HepG2 (cell line): ENCODE data around the gene ZNF101. TPM values are rescaled to one million over a fixed set of nuclear protein-coding genes. Genes with fewer than 3 reads are reported as not detected.

Experiments used
- ATAC-seq: fragments of 200-7000 bp; cut with Tn5 transposase; 3 replicates; pipeline ENCODE4 v1.9.1; 2020; ENCODE audit warnings: mild to moderate bottlenecking, moderate library complexity
- BruUV-seq: library from RNA; stranded (reverse); fragments of 400-500 nt; replicated peaks from 2 replicates; lab custom pipeline; 2021; lab: Mats Ljungman, UMichigan
- CTCF ChIA-PET: fragments of 300-600 bp; formaldehyde crosslinking; extraction: SDS; loops from one replicate; lab custom pipeline; 2021; ENCODE audit warnings: low total read pairs, inconsistent platforms, low intra/inter-chr PET ratio; lab: Yijun Ruan, JAX
- POLR2A ChIA-PET: fragments of 350-600 bp; sonication (Branson Sonifier 250); formaldehyde crosslinking; loops from one replicate; lab custom pipeline; 2020; ENCODE audit warnings: antibody characterized with exemption, inconsistent platforms; lab: Yijun Ruan, JAX
- DNase-seq: peaks from one replicate; pipeline ENCODE4 v3.0.0-alpha.2; 2015; ENCODE audit warnings: low spot score
- FAIRE-seq: peaks from 3 replicates; lab custom pipeline; 2011; peaks lifted over from hg19 to GRCh38; lab: Jason Lieb, UNC
- H2AFZ ChIP-seq: one replicate; pipeline ENCODE4 v1.6.1; 2011; ENCODE audit warnings: low read length, inconsistent platforms
- H3K27ac ChIP-seq: fragments of 300-600 bp; 3 replicates; pipeline ENCODE4 v1.8.0; 2011; ENCODE audit warnings: mixed run types, mild to moderate bottlenecking, mixed read lengths, low read length, inconsistent platforms; ENCODE audit not compliant: insufficient read depth; ENCODE audit errors: extremely low read length
- H3K27me3 ChIP-seq, 2 experiments: fragments of 200-600 bp in 1 of 2; 2 replicates in 1 of 2; 3 replicates in 1 of 2; pipeline versions ENCODE4 v1.6.0 to v1.8.0; 2011; ENCODE audit warnings: low read length in 2 of 2, mild to moderate bottlenecking in 2 of 2, moderate library complexity in 2 of 2, inconsistent platforms in 1 of 2; ENCODE audit not compliant: insufficient read depth in 2 of 2, control insufficient read depth in 1 of 2
- H3K36me3 ChIP-seq, 2 experiments: fragments of 200-600 bp in 1 of 2; replicated peaks in 1 of 2; 2 replicates in 1 of 2; 3 replicates in 1 of 2; pipeline versions ENCODE4 v1.5.1 to v1.8.0; 2011; ENCODE audit warnings: low read length in 2 of 2, inconsistent platforms in 1 of 2; ENCODE audit not compliant: insufficient read depth in 2 of 2, control insufficient read depth in 1 of 2
- H3K4me1 ChIP-seq: 2 replicates; pipeline ENCODE4 v1.5.1; 2012; ENCODE audit warnings: low read length, inconsistent platforms; ENCODE audit not compliant: insufficient read depth
- H3K4me2 ChIP-seq: 2 replicates; pipeline ENCODE4 v1.6.0; 2011; ENCODE audit warnings: low read depth, low read length, inconsistent platforms
- H3K4me3 ChIP-seq, 3 experiments: fragments of 200-600 bp in 1 of 3; sonication (generic), shearing (Covaris generic) in 1 of 3; replicated peaks in 1 of 3; 2 replicates each; pipeline ENCODE4 v1.5.1; 2011 to 2016; ENCODE audit warnings: low read length in 3 of 3, inconsistent platforms in 2 of 3, low read depth in 2 of 3, mild to moderate bottlenecking in 2 of 3, control low read depth in 1 of 3, mixed read lengths in 1 of 3; ENCODE audit not compliant: insufficient read depth in 1 of 3
- H3K79me2 ChIP-seq: one replicate; pipeline ENCODE4 v1.6.1; 2011; ENCODE audit warnings: low read length, inconsistent platforms; ENCODE audit not compliant: insufficient read depth
- H3K9ac ChIP-seq: 2 replicates; pipeline ENCODE4 v1.6.0; 2011; ENCODE audit warnings: mild to moderate bottlenecking, low read depth, low read length, inconsistent platforms; ENCODE audit not compliant: insufficient read depth
- H3K9me3 ChIP-seq: 2 replicates; pipeline ENCODE4 v1.5.1; 2012; ENCODE audit warnings: mild to moderate bottlenecking, low read length
- H4K20me1 ChIP-seq: 2 replicates; pipeline ENCODE4 v1.6.0; 2011; ENCODE audit warnings: inconsistent platforms, mild to moderate bottlenecking, low read length, moderate library complexity; ENCODE audit not compliant: insufficient read depth
- ZNF230 ChIP-seq: sonication (generic); formaldehyde crosslinking; IDR thresholded peaks from 2 replicates; pipeline ENCODE4 v1.4.0; 2020; ENCODE audit warnings: mild to moderate bottlenecking, missing genetic modification reagents
- ZNF383 ChIP-seq: sonication (generic); formaldehyde crosslinking; IDR thresholded peaks from 2 replicates; pipeline ENCODE4 v1.4.0; 2020; ENCODE audit warnings: missing genetic modification reagents, mild to moderate bottlenecking, borderline replicate concordance
- ZNF543 ChIP-seq: sonication (generic); formaldehyde crosslinking; IDR thresholded peaks from 2 replicates; pipeline ENCODE4 v1.4.0; 2020; ENCODE audit warnings: mild to moderate bottlenecking, missing genetic modification reagents
- ZNF646 ChIP-seq: sonication (generic); formaldehyde crosslinking; IDR thresholded peaks from 2 replicates; pipeline ENCODE4 v1.9.0; 2021; ENCODE audit warnings: mild to moderate bottlenecking, missing genetic modification reagents
- ZNF724P ChIP-seq: sonication (generic); formaldehyde crosslinking; IDR thresholded peaks from 2 replicates; pipeline ENCODE4 v1.8.0; 2022; ENCODE audit warnings: missing genetic modification reagents, borderline replicate concordance
- WGBS: methylation state at CpG from one replicate; pipeline ENCODE4 v1.1.6; 2017; ENCODE audit warnings: low lambda C conversion rate; 5-methylcytosine and 5-hydroxymethylcytosine counted together
- in situ Hi-C: cut with HindIII; loops from 2 replicates; pipeline ENCODE4 v1.10.0; 2017; ENCODE audit warnings: low pct_unique_long_range_greater_than_20kb; ENCODE audit not compliant: extremely low pct_ligation_motif_present
- intact Hi-C: fragments of 100-400 bp; cut with micrococcal nuclease; formaldehyde crosslinking; loops from one replicate; pipeline ENCODE4 v1.10.0; 2022; ENCODE audit not compliant: unreplicated experiment
- polyA plus RNA-seq, 8 experiments: library from polyadenylated mRNA; depleted of rRNA in 3 of 8; stranded (reverse) in 7 of 8; unstranded in 1 of 8; fragments of >200 nt; fragmentation: Illumina TruSeq in 4 of 8; extraction: Trizol in 4 of 8; gene quantifications; 2 replicates each; pipeline versions ENCODE4 v1.2.1 to v1.2.3, GENCODE V29; 2011 to 2016; ENCODE audit warnings: low read depth in 4 of 8, missing spikeins in 1 of 8, mixed read lengths in 1 of 8; ENCODE audit not compliant: insufficient read depth in 1 of 8
- total RNA-seq, 5 experiments: library from RNA; depleted of rRNA; stranded (reverse); fragments of >200 nt; fragmentation: Illumina TruSeq; extraction: Trizol; gene quantifications; 2 replicates each; pipeline ENCODE4 v1.2.3, GENCODE V29; 2016; ENCODE audit warnings: low read depth in 1 of 5

ZNF101 gene
- total and polyA plus RNA-seq, 2 of the 13 experiments (the other 11 are each of a cell fraction or from before 2014, with no cell fraction given), result 12.9 to 28.9 TPM

- H3K27ac ChIP-seq, result no peak overlapping the region
- intact Hi-C loops, result loop anchor here (5.0 kb wide), 1 partner anchor 110 kb away; no protein-coding TSS in a partner anchor
- peak overlapping the region; percentile 86 to 88 (median 88) for H3K4me3 ChIP-seq
- no peaks in the 10 kb centered on the region for H3K27me3 ChIP-seq
- no peak overlapping the region for H2AFZ ChIP-seq
- peak overlapping the region; percentile 65 for H3K9ac ChIP-seq
- WGBS, result 23% methylated on average over 15 of the region's 16 CpGs
- no peaks in the 10 kb centered on the region for H3K9me3 ChIP-seq
- H3K79me2 ChIP-seq, result no peaks in the 10 kb centered on the region
- FAIRE-seq, result no peak
- H3K4me2 ChIP-seq, result peak overlapping the region; percentile 87
- H3K36me3 ChIP-seq, result peaks cover 5 to 27% of the 10 kb centered on the region in 2 experiments; a peak in 4 of 5 replicates
- BruUV-seq, result no TSS peak
- ChIA-PET POLR2A (no interaction called here), CTCF (interaction anchor here (0.8 to 2.4 kb wide), 2 partner anchors 88 to 110 kb away, joined by 3 to 23 read pairs; no protein-coding TSS in a partner anchor)
- H3K4me1 ChIP-seq, result no peaks in the 10 kb centered on the region
- 0 out of 2 replicates have a peak, but pooled peaks have one; percentile 22 for TF ChIP-seq ZNF724P (CRISPR knock-in tag)
- no peak for TF ChIP-seq ZNF383 (CRISPR knock-in tag)
- TF ChIP-seq ZNF646 (CRISPR knock-in tag), result peak; percentile 36; the same call in 1 of the 2 replicates
- TF ChIP-seq ZNF543 (CRISPR knock-in tag), result 0 out of 2 replicates have a peak, but pooled peaks have one; percentile 7
- 0 out of 2 replicates have a peak, but pooled peaks have one; percentile 13 for TF ChIP-seq ZNF230 (CRISPR knock-in tag)
- no peaks in the 10 kb centered on the region for H4K20me1 ChIP-seq
- in situ Hi-C loops, result loop anchor here (5.0 kb wide), 1 partner anchor 105 kb away; the partner anchor contains the start of gene CILP2
- no peak for DNase-seq
- ATAC-seq, result peak; percentile 38
These were observed 26.0 kb upstream of the ZNF101 start for GRCh38 chr19:19642506-19643157.
